H1 (cell line): ENCODE results near the gene RBL1. TPM values are rescaled to one million over a fixed set of nuclear protein-coding genes. Genes with fewer than 3 reads are reported as not detected.
A peak's percentile ranks its signal among the peaks of the same experiment; 100 is the strongest.

Experiments used
- CTCF ChIA-PET: fragments of 300-600 bp; sonication (Branson Sonifier 250); formaldehyde crosslinking; loops from one replicate; lab custom pipeline; 2021; ENCODE audit not compliant: partially characterized antibody; lab: Charles Lee
- POLR2A ChIA-PET: fragments of 300-600 bp; sonication (Branson Sonifier 250); formaldehyde crosslinking; loops from one replicate; lab custom pipeline; 2021; ENCODE audit warnings: inconsistent platforms; ENCODE audit not compliant: partially characterized antibody; lab: Charles Lee
- DNase-seq, 2 experiments: peaks; one replicate each; pipeline versions ENCODE4 v3.0.0 to v3.0.0-alpha.2; 2010 to 2022; ENCODE audit warnings: low spot score in 2 of 2, low read depth in 1 of 2, mixed read lengths in 1 of 2
- FAIRE-seq: peaks from 2 replicates; lab custom pipeline; 2011; peaks lifted over from hg19 to GRCh38; lab: Jason Lieb, UNC
- H2AFZ ChIP-seq: 2 replicates; pipeline ENCODE4 v1.8.1; 2012; ENCODE audit warnings: low read length, inconsistent platforms
- H2AK5ac ChIP-seq: 2 replicates; pipeline ENCODE4 v1.6.1; 2013; ENCODE audit warnings: low read depth, low read length
- H2BK120ac ChIP-seq: replicated peaks from 2 replicates; pipeline ENCODE3; 2013; ENCODE audit warnings: low read depth, low read length, inconsistent platforms
- H2BK12ac ChIP-seq: 2 replicates; pipeline ENCODE4 v1.6.1; 2013; ENCODE audit warnings: low read depth, low read length
- H2BK15ac ChIP-seq: 2 replicates; pipeline ENCODE4 v1.6.1; 2013; ENCODE audit warnings: low read length
- H2BK20ac ChIP-seq: 2 replicates; pipeline ENCODE4 v1.6.1; 2013; ENCODE audit warnings: low read length
- H2BK5ac ChIP-seq: 2 replicates; pipeline ENCODE4 v1.6.1; 2013; ENCODE audit warnings: low read depth, low read length
- H3K14ac ChIP-seq: 2 replicates; pipeline ENCODE4 v1.6.1; 2013; ENCODE audit warnings: inconsistent platforms; ENCODE audit not compliant: insufficient read length
- H3K18ac ChIP-seq: 2 replicates; pipeline ENCODE4 v1.6.1; 2013; ENCODE audit warnings: low read length; ENCODE audit errors: extremely low read depth
- H3K23ac ChIP-seq: 2 replicates; pipeline ENCODE4 v1.6.1; 2013; ENCODE audit warnings: inconsistent platforms; ENCODE audit not compliant: insufficient read length
- H3K23me2 ChIP-seq: 2 replicates; pipeline ENCODE4 v1.6.1; 2013; ENCODE audit warnings: low read depth, low read length
- H3K27ac ChIP-seq: 2 replicates; pipeline ENCODE4 v1.6.1; 2011; ENCODE audit warnings: low read depth, low read length, inconsistent platforms
- H3K27me3 ChIP-seq, 4 experiments: replicated peaks in 1 of 4; 1 replicate in 1 of 4; 2 replicates in 3 of 4; pipeline versions ENCODE4 v1.6.1 to v1.8.1; 2011 to 2013; ENCODE audit warnings: low read length in 3 of 4, mild to moderate bottlenecking in 3 of 4, inconsistent platforms in 2 of 4, mixed read lengths in 2 of 4, moderate library complexity in 1 of 4; ENCODE audit not compliant: control insufficient read depth in 3 of 4, insufficient read depth in 3 of 4; ENCODE audit errors: extremely low read depth in 1 of 4
- H3K36me3 ChIP-seq, 4 experiments: 2 replicates each; pipeline versions ENCODE4 v1.6.1 to v1.8.1; 2011 to 2013; ENCODE audit warnings: mild to moderate bottlenecking in 4 of 4, low read length in 3 of 4, moderate library complexity in 2 of 4, control low read depth in 1 of 4, inconsistent platforms in 1 of 4; ENCODE audit not compliant: insufficient read depth in 4 of 4, control insufficient read depth in 2 of 4
- H3K4ac ChIP-seq: replicated peaks from 2 replicates; pipeline ENCODE3; 2013; ENCODE audit warnings: low read length, low read depth, mixed read lengths, inconsistent platforms; ENCODE audit not compliant: insufficient read length
- H3K4me1 ChIP-seq, 4 experiments: replicated peaks in 1 of 4; 1 replicate in 1 of 4; 2 replicates in 3 of 4; pipeline versions ENCODE4 v1.6.1 to v1.8.1; 2011 to 2013; ENCODE audit warnings: low read length in 3 of 4, inconsistent platforms in 2 of 4, mixed read lengths in 1 of 4; ENCODE audit not compliant: insufficient read depth in 4 of 4, control insufficient read depth in 3 of 4
- H3K4me2 ChIP-seq, 2 experiments: 2 replicates each; pipeline versions ENCODE4 v1.6.1 to v1.8.1; 2011 to 2013; ENCODE audit warnings: low read depth in 2 of 2, low read length in 2 of 2, control low read depth in 1 of 2, inconsistent platforms in 1 of 2, mild to moderate bottlenecking in 1 of 2; ENCODE audit not compliant: insufficient read depth in 1 of 2
- H3K4me3 ChIP-seq, 4 experiments: fragments of 200-600, 300-600 bp in 1 of 4; sonication (generic), shearing (Covaris generic), sonication (Bioruptor Twin) in 1 of 4; 2 replicates each; pipeline versions ENCODE4 v1.5.1 to v1.8.1; 2011 to 2016; ENCODE audit warnings: low read length in 4 of 4, low read depth in 3 of 4, control low read depth in 2 of 4, inconsistent platforms in 2 of 4, mild to moderate bottlenecking in 2 of 4, mixed read lengths in 1 of 4, moderate library complexity in 1 of 4; ENCODE audit not compliant: insufficient read depth in 2 of 4; ENCODE audit errors: extremely low read depth in 1 of 4
- H3K56ac ChIP-seq: replicated peaks from 2 replicates; pipeline ENCODE3; 2013; ENCODE audit warnings: low read depth, mild to moderate bottlenecking, mixed read lengths, low read length, inconsistent platforms; ENCODE audit not compliant: insufficient read length
- H3K79me1 ChIP-seq: 2 replicates; pipeline ENCODE4 v1.6.1; 2013; ENCODE audit warnings: low read depth, low read length, control low read depth
- H3K79me2 ChIP-seq, 2 experiments: 2 replicates each; pipeline versions ENCODE4 v1.6.1 to v1.8.1; 2012 to 2013; ENCODE audit warnings: low read length in 2 of 2, mild to moderate bottlenecking in 2 of 2, inconsistent platforms in 1 of 2; ENCODE audit not compliant: insufficient read depth in 2 of 2, control insufficient read depth in 1 of 2
- H3K9ac ChIP-seq, 4 experiments: replicated peaks in 1 of 4; 1 replicate in 1 of 4; 2 replicates in 3 of 4; pipeline versions ENCODE4 v1.6.1 to v1.8.1; 2011 to 2013; ENCODE audit warnings: low read depth in 3 of 4, low read length in 3 of 4, control low read depth in 2 of 4, mild to moderate bottlenecking in 2 of 4, moderate library complexity in 2 of 4, inconsistent platforms in 1 of 4; ENCODE audit errors: extremely low read depth in 1 of 4
- H3K9me3 ChIP-seq, 2 experiments: 2 replicates each; pipeline versions ENCODE4 v1.6.1 to v1.8.1; 2012 to 2013; ENCODE audit warnings: mild to moderate bottlenecking in 2 of 2, moderate library complexity in 2 of 2, control low read depth in 1 of 2, inconsistent platforms in 1 of 2, low read depth in 1 of 2, low read length in 1 of 2, mixed read lengths in 1 of 2; ENCODE audit not compliant: insufficient read depth in 2 of 2
- H4K20me1 ChIP-seq, 2 experiments: replicated peaks in 1 of 2; 2 replicates each; pipeline versions ENCODE3 to v1.8.1; 2011 to 2013; ENCODE audit warnings: inconsistent platforms in 2 of 2, low read length in 2 of 2, mild to moderate bottlenecking in 1 of 2; ENCODE audit not compliant: insufficient read depth in 2 of 2, control insufficient read depth in 1 of 2
- H4K5ac ChIP-seq: 2 replicates; pipeline ENCODE4 v1.6.1; 2013; ENCODE audit warnings: low read length, low read depth, mixed read lengths, inconsistent platforms; ENCODE audit not compliant: insufficient read length
- H4K8ac ChIP-seq: 2 replicates; pipeline ENCODE4 v1.8.0; 2013; ENCODE audit warnings: mild to moderate bottlenecking, moderate library complexity, low read length, inconsistent platforms; ENCODE audit not compliant: insufficient read depth; ENCODE audit errors: extremely low read depth
- H4K91ac ChIP-seq: replicated peaks from 2 replicates; pipeline ENCODE3; 2013; ENCODE audit warnings: low read length, mixed read lengths, inconsistent platforms; ENCODE audit not compliant: insufficient read length
- ASH2L ChIP-seq: fragments of 200-600, 300-600 bp; sonication (generic); IDR thresholded peaks from one replicate; pipeline ENCODE4 v1.7.1; 2017; ENCODE audit warnings: low read length
- ATF2 ChIP-seq: IDR thresholded peaks from 2 replicates; pipeline ENCODE4 v1.6.1; 2012; ENCODE audit warnings: low read length, inconsistent platforms
- CEBPB ChIP-seq: IDR thresholded peaks from 2 replicates; pipeline ENCODE4 v1.6.1; 2012; ENCODE audit warnings: low read depth, low read length
- FOSL1 ChIP-seq: IDR thresholded peaks from 2 replicates; pipeline ENCODE4 v1.6.1; 2011; ENCODE audit warnings: mild to moderate bottlenecking, low read depth, low read length, moderate library complexity; ENCODE audit not compliant: insufficient read depth
- KDM5A ChIP-seq: fragments of 200-600 bp; IDR thresholded peaks from 2 replicates; pipeline ENCODE4 v1.7.1; 2012; ENCODE audit warnings: mild to moderate bottlenecking, low read length, inconsistent platforms, mixed read lengths
- WGBS, 2 experiments: shearing (Covaris generic) in 1 of 2; methylation state at CpG; one replicate each; pipeline versions ENCODE4 v1.1.6 to v1.1.7; 2013 to 2015; ENCODE audit warnings: low lambda C conversion rate in 2 of 2, mixed read lengths in 2 of 2, inconsistent platforms in 1 of 2, low coverage in 1 of 2, missing lambda C conversion rate in 1 of 2; ENCODE audit not compliant: insufficient replicate concordance in 2 of 2, insufficient coverage in 1 of 2, insufficient read length in 1 of 2; ENCODE audit errors: extremely low coverage in 1 of 2, missing lambda C conversion rate in 1 of 2; 5-methylcytosine and 5-hydroxymethylcytosine counted together
- polyA plus RNA-seq, 7 experiments: library from polyadenylated mRNA; depleted of rRNA in 3 of 7; stranded (reverse) in 5 of 7; unstranded in 2 of 7; fragments of >200 nt in 5 of 7; fragments of 200-250 nt in 2 of 7; gene quantifications; 1 replicate in 5 of 7; 2 replicates in 1 of 7; 4 replicates in 1 of 7; pipeline versions ENCODE4 v1.2.1 to v1.2.3, GENCODE V29; 2011 to 2013; ENCODE audit warnings: missing spikeins in 2 of 7, mixed read lengths in 2 of 7
- total RNA-seq: library from RNA; stranded (reverse); fragmentation: NEBNext Ultra II Directional; extraction: Animal tissue kit (Norgen Biotek cat#: 25700); gene quantifications from 2 replicates; pipeline ENCODE4 v1.2.1, GENCODE V29; 2021

The RBL1 gene
- total and polyA plus RNA-seq, 2 of the 8 experiments (the other 6 are each of a cell fraction or from before 2014, with no cell fraction given), result 3.2 to 12.3 TPM

- Histone ChIP-seq H4K5ac (peak overlapping the region; percentile 89), H3K36me3 (peaks cover 0 to 2% (median 0%) of the 10 kb centered on the region in 4 experiments; a peak in 1 of 8 replicates), H3K23me2 (peaks cover 4% of the 10 kb centered on the region), H4K91ac (peak overlapping the region; percentile 97), H4K20me1 (no peaks in the 10 kb centered on the region), H3K56ac (peak overlapping the region; percentile 54), H2BK12ac (peak overlapping the region; percentile 90; the same call in 1 of the 2 replicates), H3K4me1 (peaks cover 0 to 11% (median 5%) of the 10 kb centered on the region in 4 experiments; a peak in 4 of 7 replicates), H4K8ac (peak overlapping the region; percentile 100), H3K79me2 (peaks cover 0 to 28% of the 10 kb centered on the region in 2 experiments; a peak in 2 of 4 replicates), H3K14ac (no peak overlapping the region), H2AFZ (peak overlapping the region; percentile 43; the same call in 1 of the 2 replicates)
- WGBS, 2 experiments, result 67% methylated on average over 11 of the region's 11 CpGs; no CpG with 5 or more reads in 1 of the 2 experiments
- no peak for DNase-seq
- TF ChIP-seq CEBPB, result no peak
- no peak for TF ChIP-seq KDM5A
- no peak for TF ChIP-seq FOSL1
- no peak for TF ChIP-seq ATF2
- peak; percentile 37 for TF ChIP-seq ASH2L
- TF ChIP-seq, all 59 proteins: peak for 1
- ChIA-PET CTCF (interaction anchor here (0.6 kb wide), 1 partner anchor 14 kb away, joined by 3 read pairs; no protein-coding TSS in a partner anchor), POLR2A (interaction anchor here (0.6 to 5.8 kb wide), 8 partner anchors 11 to 141 kb away, joined by 3 to 51 read pairs (median 4); partner anchors contain the start of genes MROH8 and RPN2)
- no peaks in the 10 kb centered on the region for H3K27me3 ChIP-seq
- peak overlapping the region; percentile 83 for H2BK15ac ChIP-seq
- peak overlapping the region; percentile 98 for H3K27ac ChIP-seq
- H2BK120ac ChIP-seq, result peak overlapping the region; percentile 61
- H3K4me3 ChIP-seq, result peak overlapping the region; percentile 11 to 75 (median 66); a peak in 4 of 8 replicates
- no peak overlapping the region; the same call in 1 of the 2 replicates for H2BK20ac ChIP-seq
- H3K79me1 ChIP-seq, result 0 out of 2 replicates have a peak, but pooled peaks cover 5% of the 10 kb centered on the region
- no peak for FAIRE-seq
- 0 out of 2 replicates have a peak overlapping the region, but pooled peaks have one; percentile 76 for H2AK5ac ChIP-seq
- no peak overlapping the region for H3K23ac ChIP-seq
- H3K18ac ChIP-seq, result peak overlapping the region; percentile 80
- H3K9me3 ChIP-seq, result no peaks in the 10 kb centered on the region
- peak overlapping the region in 3 of 4 experiments; percentile 77 to 99 (median 99); a peak in 6 of 7 replicates for H3K9ac ChIP-seq
- H3K4ac ChIP-seq, result peak overlapping the region; percentile 27
- peak overlapping the region; percentile 97; the same call in 1 of the 2 replicates for H2BK5ac ChIP-seq
- peak overlapping the region; percentile 74 to 75 for H3K4me2 ChIP-seq
Measured at GRCh38 chr20:37096415-37097041, 731 bp upstream of the RBL1 start.
